Fibroblast of villous mesenchyme (primary cell): ENCODE results near the gene LPCAT3. TPM values are rescaled to one million over a fixed set of nuclear protein-coding genes. Genes with fewer than 3 reads are reported as not detected.

ENCODE experiments used
- DNase-seq: peaks from one replicate; pipeline ENCODE4 v3.0.0-alpha.2; 2010; ENCODE audit warnings: low read depth
- H3K4me3 ChIP-seq: 2 replicates; pipeline ENCODE4 v1.5.1; 2011; ENCODE audit warnings: low read depth, mild to moderate bottlenecking, low read length
- total RNA-seq: library from RNA; depleted of rRNA; stranded (reverse); fragments of >200 nt; gene quantifications from 2 replicates; pipeline ENCODE4 v1.2.3, GENCODE V29; 2012
- TF ChIP-seq, protein P1 (sequence below): IDR thresholded peaks from 2 replicates; pipeline ENCODE4 v1.5.1; 2012; ENCODE audit warnings: low read depth, mild to moderate bottlenecking, low read length; ENCODE audit not compliant: insufficient read depth

The LPCAT3 gene
- total RNA-seq, 1 donor = 26.3 TPM

DNA sequence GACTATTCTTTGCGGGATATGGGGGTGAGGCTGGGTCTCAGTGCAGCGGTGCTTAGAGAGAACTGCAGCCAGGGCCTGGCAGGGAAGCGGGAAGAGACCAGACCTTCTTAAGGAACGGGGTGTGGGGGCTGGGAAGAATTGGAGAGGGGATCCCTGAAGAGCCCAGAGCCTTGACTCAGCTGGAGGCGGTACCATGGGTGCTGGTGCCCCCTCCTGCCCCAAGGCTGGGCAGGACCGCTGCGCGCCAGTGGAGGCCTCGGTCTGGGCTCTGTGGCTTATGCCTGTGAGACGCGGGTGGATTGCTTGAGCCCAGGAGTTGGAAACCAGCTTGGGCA lies 76.0 kb downstream of the LPCAT3 start:
- DNase-seq = no peak
- TF ChIP-seq, protein P1, sequence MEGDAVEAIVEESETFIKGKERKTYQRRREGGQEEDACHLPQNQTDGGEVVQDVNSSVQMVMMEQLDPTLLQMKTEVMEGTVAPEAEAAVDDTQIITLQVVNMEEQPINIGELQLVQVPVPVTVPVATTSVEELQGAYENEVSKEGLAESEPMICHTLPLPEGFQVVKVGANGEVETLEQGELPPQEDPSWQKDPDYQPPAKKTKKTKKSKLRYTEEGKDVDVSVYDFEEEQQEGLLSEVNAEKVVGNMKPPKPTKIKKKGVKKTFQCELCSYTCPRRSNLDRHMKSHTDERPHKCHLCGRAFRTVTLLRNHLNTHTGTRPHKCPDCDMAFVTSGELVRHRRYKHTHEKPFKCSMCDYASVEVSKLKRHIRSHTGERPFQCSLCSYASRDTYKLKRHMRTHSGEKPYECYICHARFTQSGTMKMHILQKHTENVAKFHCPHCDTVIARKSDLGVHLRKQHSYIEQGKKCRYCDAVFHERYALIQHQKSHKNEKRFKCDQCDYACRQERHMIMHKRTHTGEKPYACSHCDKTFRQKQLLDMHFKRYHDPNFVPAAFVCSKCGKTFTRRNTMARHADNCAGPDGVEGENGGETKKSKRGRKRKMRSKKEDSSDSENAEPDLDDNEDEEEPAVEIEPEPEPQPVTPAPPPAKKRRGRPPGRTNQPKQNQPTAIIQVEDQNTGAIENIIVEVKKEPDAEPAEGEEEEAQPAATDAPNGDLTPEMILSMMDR = no peak
- no peak overlapping the region for H3K4me3 ChIP-seq

DNA sequence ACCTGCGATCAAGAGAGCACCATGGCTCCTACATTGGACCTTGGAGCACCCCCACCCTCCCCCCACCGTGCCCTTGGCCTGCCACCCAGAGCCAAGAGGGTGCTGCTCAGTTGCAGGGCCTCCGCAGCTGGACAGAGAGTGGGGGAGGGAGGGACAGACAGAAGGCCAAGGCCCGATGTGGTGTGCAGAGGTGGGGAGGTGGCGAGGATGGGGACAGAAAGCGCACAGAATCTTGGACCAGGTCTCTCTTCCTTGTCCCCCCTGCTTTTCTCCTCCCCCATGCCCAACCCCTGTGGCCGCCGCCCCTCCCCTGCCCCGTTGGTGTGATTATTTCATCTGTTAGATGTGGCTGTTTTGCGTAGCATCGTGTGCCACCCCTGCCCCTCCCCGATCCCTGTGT lies 76.5 kb downstream of the LPCAT3 start:
- no peak for DNase-seq
- no peak overlapping the region for H3K4me3 ChIP-seq
- TF ChIP-seq, protein P1 = no peak

DNA sequence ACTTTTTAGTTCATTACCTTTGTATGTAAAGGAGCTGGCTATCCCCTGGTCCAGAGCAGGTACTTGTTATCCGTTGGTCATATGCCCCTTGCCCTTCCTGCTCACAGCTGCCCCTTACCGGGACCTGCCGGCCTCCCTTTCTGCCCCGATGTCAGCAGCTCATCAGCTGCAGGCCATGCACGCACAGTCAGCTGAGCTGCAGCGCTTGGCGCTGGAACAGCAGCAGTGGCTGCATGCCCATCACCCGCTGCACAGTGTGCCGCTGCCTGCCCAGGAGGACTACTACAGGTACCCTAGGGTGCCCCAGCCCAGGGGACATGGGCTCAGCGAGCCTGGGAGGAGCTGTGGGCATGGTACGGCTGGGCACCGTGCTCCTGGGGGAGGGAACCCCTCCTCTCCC lies 77.0 kb downstream of the LPCAT3 start:
- TF ChIP-seq, protein P1 = no peak
- H3K4me3 ChIP-seq = no peak overlapping the region
- DNase-seq = no peak

GRCh38 chr12:6939191-6939540 lies 79.1 kb downstream of the LPCAT3 start:
- DNase-seq = no peak
- TF ChIP-seq, protein P1 = no peak
- no peak overlapping the region for H3K4me3 ChIP-seq

DNA sequence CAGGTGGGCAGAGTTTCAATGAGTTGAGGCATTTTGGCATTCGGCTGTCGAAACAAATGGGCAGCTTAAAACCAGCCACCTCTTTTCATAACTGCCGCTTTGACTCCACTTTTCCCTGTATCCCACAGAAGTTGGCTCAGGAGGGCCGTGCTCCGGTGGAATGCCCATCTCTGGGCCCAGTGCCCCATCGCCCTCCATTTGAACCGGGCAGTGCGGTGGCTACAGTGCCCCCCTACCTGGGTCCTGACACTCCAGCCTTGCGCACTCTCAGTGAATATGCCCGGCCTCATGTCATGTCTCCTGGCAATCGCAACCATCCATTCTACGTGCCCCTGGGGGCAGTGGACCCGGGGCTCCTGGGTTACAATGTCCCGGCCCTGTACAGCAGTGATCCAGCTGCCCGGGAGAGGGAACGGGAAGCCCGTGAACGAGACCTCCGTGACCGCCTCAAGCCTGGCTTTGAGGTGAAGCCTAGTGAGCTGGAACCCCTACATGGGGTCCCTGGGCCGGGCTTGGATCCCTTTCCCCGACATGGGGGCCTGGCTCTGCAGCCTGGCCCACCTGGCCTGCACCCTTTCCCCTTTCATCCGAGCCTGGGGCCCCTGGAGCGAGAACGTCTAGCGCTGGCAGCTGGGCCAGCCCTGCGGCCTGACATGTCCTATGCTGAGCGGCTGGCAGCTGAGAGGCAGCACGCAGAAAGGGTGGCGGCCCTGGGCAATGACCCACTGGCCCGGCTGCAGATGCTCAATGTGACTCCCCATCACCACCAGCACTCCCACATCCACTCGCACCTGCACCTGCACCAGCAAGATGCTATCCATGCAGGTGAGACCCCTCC lies 79.7 kb downstream of the LPCAT3 start:
- peak overlapping the region; percentile 59 for H3K4me3 ChIP-seq
- no peak for DNase-seq
- TF ChIP-seq, protein P1 = no peak

GRCh38 chr12:6937481-6938352 lies 80.6 kb downstream of the LPCAT3 start:
- TF ChIP-seq, protein P1 = peak; percentile 82

More at GRCh38 chr12:6937481-6938352, 80.6 kb downstream of the LPCAT3 start:
- peak overlapping the region; percentile 59 for H3K4me3 ChIP-seq
- DNase-seq = peak; percentile 90
